GM10266 (cell line): Measurements from ENCODE around the gene PILRB.
"Not testable (repeated sequence)": the region's sequence is repeated elsewhere in the genome, so short reads cannot be mapped to it uniquely, and the experiment has no call there.

ENCODE experiments used
- DNase-seq: peaks from one replicate; pipeline ENCODE4 v3.0.0; 2012; ENCODE audit errors: extremely low spot score
- CTCF ChIP-seq: IDR thresholded peaks from 2 replicates; pipeline ENCODE4 v1.5.1; 2012; ENCODE audit warnings: mild to moderate bottlenecking, low read depth; ENCODE audit not compliant: control insufficient read depth, insufficient read depth; ENCODE audit errors: missing control alignments

Gene PILRB

GRCh38 chr7:100378114-100378755 lies 20.3 kb downstream of the PILRB start:
- DNase-seq, result no peak
- no peak for TF ChIP-seq CTCF

- no peak for TF ChIP-seq CTCF
- no peak for DNase-seq
Measured at GRCh38 chr7:100380196-100380595, 22.3 kb downstream of the PILRB start.

GRCh38 chr7:100381531-100382233 lies 23.8 kb downstream of the PILRB start:
- DNase-seq, result not testable (repeated sequence)

GRCh38 chr7:100382234-100382853 lies 24.4 kb downstream of the PILRB start:
- DNase-seq, result not testable (repeated sequence)

GRCh38 chr7:100384628-100385294 lies 26.8 kb downstream of the PILRB start:
- no peak for DNase-seq
- TF ChIP-seq CTCF, result no peak

GRCh38 chr7:100386940-100387339 lies 29.0 kb downstream of the PILRB start:
- no peak for DNase-seq
- TF ChIP-seq CTCF, result no peak

- no peak for DNase-seq
- TF ChIP-seq CTCF, result no peak
Measured at GRCh38 chr7:100387695-100388094, 29.8 kb downstream of the PILRB start.
